ENCODE results near the gene PIK3C2A. TPM values are rescaled to one million over a fixed set of nuclear protein-coding genes. Genes with fewer than 3 reads are reported as not detected.
"Not testable (repeated sequence)": the region's sequence is repeated elsewhere in the genome, so short reads cannot be mapped to it uniquely, and the experiment has no call there.

PIK3C2A gene
- total RNA-seq (2014; rRNA removed; shearing (Covaris generic)) = 29.3 and 37.3 TPM in 2 replicates
- polyA plus RNA-seq (2014; cell fraction: nucleus; rRNA removed) = 13.4 and 16.1 TPM in 2 replicates

- peak; percentile 88 for DNase-seq (ENCODE audit: extremely low read depth, low read depth)
Measured at GRCh38 chr11:17207317-17208256, at the start of gene PIK3C2A. Gene PIK3C2A, minus strand, starts transcription at chr11:17207986. Its CDS starts 38,245 bp downstream, at chr11:17169741.

- DNase-seq (ENCODE audit: extremely low read depth, low read depth) = no peak
Measured at GRCh38 chr11:17257196-17257595, 49.4 kb upstream of the PIK3C2A start.

GRCh38 chr11:17256512-17256911 is 48.7 kb upstream of the PIK3C2A start:
- no peak for DNase-seq (ENCODE audit: extremely low read depth, low read depth)

- DNase-seq (ENCODE audit: extremely low read depth, low read depth) = no peak
Measured at GRCh38 chr11:17252704-17253103, 44.9 kb upstream of the PIK3C2A start.

GRCh38 chr11:17250561-17251350 is 43.0 kb upstream of the PIK3C2A start:
- no peak for DNase-seq (ENCODE audit: extremely low read depth, low read depth)

- DNase-seq (ENCODE audit: extremely low read depth, low read depth) = no peak
Measured at GRCh38 chr11:17244046-17244445, 36.3 kb upstream of the PIK3C2A start.

GRCh38 chr11:17242954-17243353 is 35.2 kb upstream of the PIK3C2A start:
- not testable (repeated sequence) for DNase-seq (ENCODE audit: extremely low read depth, low read depth)

- no peak for DNase-seq (ENCODE audit: extremely low read depth, low read depth)
Measured at GRCh38 chr11:17240780-17241179, 33.0 kb upstream of the PIK3C2A start.

- DNase-seq (ENCODE audit: extremely low read depth, low read depth) = not testable (repeated sequence)
Measured at GRCh38 chr11:17239927-17240326, 32.1 kb upstream of the PIK3C2A start.

GRCh38 chr11:17238377-17238776 is 30.6 kb upstream of the PIK3C2A start:
- DNase-seq (ENCODE audit: extremely low read depth, low read depth) = no peak

- no peak for DNase-seq (ENCODE audit: extremely low read depth, low read depth)
Measured at GRCh38 chr11:17233101-17233500, 25.3 kb upstream of the PIK3C2A start.

- no peak for DNase-seq (ENCODE audit: extremely low read depth, low read depth)
Measured at GRCh38 chr11:17230867-17231851, 23.4 kb upstream of the PIK3C2A start.

GRCh38 chr11:17229481-17230152 is 21.8 kb upstream of the PIK3C2A start:
- no peak for DNase-seq (ENCODE audit: extremely low read depth, low read depth)

GRCh38 chr11:17228186-17228925 is 20.6 kb upstream of the PIK3C2A start:
- not testable (repeated sequence) for DNase-seq (ENCODE audit: extremely low read depth, low read depth)

- no peak for DNase-seq (ENCODE audit: extremely low read depth, low read depth)
Measured at GRCh38 chr11:17224727-17225126, 16.9 kb upstream of the PIK3C2A start.

- DNase-seq (ENCODE audit: extremely low read depth, low read depth) = no peak
Measured at GRCh38 chr11:17221968-17222367, 14.2 kb upstream of the PIK3C2A start.

- DNase-seq (ENCODE audit: extremely low read depth, low read depth) = no peak
Measured at GRCh38 chr11:17219016-17219415, 11.2 kb upstream of the PIK3C2A start.

GRCh38 chr11:17218403-17218802 is 10.6 kb upstream of the PIK3C2A start:
- DNase-seq (ENCODE audit: extremely low read depth, low read depth) = no peak

- DNase-seq (ENCODE audit: extremely low read depth, low read depth) = no peak
Measured at GRCh38 chr11:17217401-17217800, 9.6 kb upstream of the PIK3C2A start.

All from NCI-H460 (cell line).